GM21367 (cell line): Measurements from ENCODE around the gene SLC52A3.
"Not testable (repeated sequence)": the region's sequence is repeated elsewhere in the genome, so short reads cannot be mapped to it uniquely, and the experiment has no call there.

Experiments
- ATAC-seq: cut with Tn5 transposase; IDR thresholded peaks from one replicate; pipeline ENCODE4 v1.9.1; 2021; ENCODE audit not compliant: unreplicated experiment

SLC52A3 gene

DNA sequence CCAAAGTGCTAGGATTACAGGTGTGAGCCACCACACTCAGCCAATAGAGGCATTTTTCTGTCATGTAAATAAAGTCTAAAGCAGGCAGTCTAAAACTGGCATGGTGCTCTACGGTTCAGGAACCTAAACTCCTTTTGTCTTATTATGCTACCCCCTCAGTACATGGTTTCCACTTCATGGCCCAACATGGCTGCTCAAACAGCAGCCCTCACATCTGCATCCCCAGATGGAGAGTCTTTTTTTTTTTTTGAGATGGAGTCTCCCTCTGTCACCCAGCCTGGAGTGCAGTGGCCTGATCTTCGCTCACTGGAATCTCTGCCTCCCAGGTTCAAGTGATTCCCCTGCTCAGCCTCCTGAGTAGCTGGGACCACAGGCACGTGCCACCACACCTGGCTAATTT is 38.3 kb downstream of the SLC52A3 start:
- ATAC-seq = no peak

DNA sequence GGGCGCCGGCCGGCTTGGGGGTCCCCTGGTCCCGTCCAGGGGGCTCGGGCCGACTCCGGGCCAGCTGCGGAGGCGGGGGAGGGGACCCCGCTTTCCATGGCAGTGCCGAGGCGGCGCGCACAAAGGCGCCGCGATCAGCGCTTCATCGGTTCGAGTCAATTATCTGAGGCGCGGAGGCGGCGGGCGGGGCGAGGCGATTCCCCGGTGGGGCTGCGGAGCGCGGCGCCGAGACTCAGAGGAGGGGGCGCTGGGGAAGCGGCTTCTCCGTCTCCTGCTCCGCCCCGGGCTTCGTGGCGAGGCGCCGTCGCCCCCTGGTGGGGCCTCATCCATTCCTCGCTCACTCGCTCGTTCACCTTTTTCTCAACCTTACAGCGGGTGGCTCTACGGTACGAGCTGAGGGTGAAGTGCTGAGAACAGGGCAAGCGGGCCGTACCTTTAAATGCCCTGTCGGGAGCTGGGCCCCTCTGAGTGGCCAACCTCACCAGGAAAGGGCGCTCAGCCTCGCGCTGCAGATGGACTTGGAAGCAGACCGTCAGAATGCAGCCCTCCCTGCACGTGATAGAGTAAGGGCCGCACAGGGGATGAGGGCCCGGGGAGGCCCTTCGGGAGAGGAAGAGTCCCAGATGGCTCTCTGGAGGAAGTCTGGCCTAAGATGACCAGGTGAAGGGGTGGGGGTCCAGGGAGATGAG is 39.9 kb downstream of the SLC52A3 start:
- no peak for ATAC-seq

DNA sequence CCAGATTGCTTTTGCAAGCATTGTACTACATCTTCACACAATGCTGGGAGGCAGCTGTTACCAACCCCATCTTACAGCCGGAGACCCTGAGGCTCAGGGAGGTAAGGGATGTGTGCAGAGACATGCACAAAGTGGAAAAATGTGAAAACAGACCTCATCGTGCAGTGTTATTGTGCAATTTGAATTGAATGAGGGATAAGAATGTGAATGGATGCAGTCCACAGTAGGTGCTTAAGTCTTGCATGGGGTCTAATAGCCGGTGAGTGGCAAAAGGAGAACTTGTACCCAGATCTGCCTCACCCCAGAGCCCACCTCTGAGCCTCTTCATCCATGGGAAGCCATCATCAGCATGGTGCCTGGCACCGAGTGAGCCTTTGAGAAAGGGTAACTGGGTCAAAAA is 42.1 kb downstream of the SLC52A3 start:
- ATAC-seq = no peak

DNA sequence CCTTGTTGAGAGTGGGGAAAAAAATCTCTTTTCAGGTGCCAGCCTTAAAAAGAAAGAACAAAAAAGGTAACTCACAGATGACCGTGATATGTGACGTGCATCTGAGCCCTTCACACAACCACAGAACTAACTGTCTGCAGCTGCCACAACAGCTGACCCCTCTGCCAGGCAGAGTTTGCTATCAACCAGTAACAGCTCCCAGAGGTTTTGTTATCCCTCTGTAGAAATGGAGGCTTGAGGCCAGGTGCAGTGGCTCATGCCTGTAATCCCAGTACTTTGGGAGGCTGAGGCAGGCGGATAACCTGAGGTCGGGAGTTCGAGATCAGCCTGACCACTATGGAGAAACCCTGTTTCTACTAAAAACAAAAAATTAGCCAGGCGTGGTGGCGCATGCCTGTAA is 42.8 kb downstream of the SLC52A3 start:
- no peak for ATAC-seq

DNA sequence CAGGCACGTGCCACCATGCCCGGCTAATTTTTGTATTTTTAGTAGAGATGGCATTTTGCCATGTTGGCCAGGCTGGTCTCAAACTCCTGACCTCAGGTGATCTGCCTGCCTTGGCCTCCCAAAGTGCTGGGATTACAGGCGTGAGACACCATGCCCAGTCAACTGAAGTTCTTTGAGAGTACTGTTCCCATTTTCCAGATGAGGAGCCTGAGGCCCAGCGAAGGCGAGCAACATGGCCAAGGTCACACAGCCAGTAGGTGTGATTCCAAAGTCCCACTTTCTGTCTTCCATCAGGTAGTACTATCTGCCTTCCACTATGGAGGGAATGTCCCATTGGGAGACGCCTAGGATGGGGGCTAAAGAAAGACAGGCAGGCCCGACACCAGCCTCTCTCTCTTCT is 43.5 kb downstream of the SLC52A3 start:
- not testable (repeated sequence) for ATAC-seq

DNA sequence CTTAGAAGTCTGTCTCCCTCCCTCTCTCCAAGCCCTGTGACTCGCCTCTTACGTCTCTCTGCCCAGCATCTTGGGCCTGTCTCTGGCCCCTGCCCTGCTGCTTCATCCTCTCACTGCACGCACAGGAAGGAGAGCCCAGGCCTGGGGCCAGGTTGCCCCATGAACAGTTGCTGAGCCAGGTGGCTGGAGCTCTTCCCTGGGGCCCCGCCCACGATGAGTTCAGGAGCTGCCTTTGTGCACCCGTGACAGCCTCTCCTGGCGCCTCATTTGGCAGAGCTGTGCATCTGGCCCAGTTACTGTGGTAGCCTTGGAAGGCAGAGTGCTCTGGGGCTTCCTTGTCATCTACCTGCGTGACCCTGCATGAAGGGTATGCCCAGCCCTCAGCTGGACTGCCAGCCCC is 44.5 kb downstream of the SLC52A3 start:
- ATAC-seq = no peak

DNA sequence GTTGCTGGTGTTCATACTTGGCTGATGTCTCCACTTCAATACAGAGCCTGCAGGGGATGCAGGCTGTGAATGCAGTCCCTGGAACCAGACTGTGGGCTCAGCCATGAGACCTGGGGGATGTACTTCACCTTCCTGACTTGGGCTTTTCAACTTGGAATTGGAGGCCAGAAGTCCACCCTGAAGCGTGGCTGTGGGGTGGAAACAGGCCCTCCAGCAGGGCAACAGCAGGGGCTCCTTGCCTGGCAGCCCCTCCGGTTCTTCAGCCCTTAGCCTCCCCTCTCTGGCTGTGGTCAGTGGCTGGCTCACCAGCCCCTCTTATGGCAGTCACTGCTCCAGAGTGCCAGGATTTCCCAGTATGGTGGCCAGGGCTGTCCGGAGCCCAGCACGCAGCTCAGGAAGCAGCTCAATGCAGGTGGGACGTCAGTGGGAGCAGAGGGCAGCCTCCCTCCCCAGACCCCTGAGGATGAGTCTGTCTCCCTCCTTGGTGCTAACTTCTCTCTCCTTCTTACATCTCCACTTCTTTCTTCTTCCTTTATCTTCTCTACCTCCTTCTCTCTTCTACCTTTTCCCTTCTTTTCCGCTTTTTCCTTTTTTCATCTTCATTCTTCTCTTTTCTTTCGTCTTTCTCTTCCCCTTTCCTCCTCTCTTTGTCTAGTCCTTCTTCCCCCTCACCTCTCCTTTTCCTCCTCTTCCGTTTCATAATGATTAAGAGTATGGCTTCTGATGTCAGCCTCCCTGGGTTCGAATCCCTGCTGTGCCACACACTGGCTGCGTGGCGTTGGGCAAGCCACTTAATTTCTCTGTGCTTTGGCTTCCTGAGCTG is 45.3 kb downstream of the SLC52A3 start:
- ATAC-seq = no peak

DNA sequence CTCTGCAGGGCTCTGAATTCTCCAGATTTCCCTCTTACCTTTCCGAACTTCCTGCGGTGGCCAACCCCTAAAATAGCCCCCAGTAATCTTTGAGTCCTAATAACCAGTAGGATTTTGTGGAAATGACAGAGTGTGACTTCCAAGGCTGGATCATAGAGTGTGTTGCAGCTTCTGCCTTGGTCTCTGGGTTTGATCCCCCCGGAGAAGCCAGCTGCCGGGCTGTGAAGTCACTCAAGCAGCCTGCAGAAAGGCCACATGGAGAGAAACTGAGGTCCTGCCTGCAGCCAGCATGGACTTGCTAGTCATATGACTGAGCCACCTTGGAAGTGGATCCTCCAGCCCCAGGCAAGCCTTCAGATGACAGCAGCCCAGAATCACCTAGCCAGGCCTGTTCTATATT is 46.4 kb downstream of the SLC52A3 start:
- no peak for ATAC-seq

DNA sequence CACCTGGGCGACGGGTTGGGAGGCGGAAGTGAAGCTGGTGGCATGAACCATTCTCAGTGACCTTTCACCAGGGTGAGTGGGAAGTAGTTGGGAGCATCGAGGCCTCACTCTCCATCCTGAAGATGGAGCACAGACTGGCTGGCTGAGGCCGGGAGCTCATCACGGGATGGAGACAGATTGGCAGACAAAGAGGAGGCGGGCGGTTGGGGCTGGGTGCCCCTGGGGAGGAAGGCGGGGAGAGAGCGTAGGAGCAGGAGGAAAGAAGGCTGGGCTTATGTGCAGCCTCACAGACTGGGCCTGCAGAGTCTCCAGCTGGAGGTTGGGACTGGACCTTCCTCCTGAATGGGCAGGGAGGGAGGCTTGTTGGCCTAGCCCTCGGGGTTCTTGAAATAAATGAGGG is 48.5 kb downstream of the SLC52A3 start:
- no peak for ATAC-seq

DNA sequence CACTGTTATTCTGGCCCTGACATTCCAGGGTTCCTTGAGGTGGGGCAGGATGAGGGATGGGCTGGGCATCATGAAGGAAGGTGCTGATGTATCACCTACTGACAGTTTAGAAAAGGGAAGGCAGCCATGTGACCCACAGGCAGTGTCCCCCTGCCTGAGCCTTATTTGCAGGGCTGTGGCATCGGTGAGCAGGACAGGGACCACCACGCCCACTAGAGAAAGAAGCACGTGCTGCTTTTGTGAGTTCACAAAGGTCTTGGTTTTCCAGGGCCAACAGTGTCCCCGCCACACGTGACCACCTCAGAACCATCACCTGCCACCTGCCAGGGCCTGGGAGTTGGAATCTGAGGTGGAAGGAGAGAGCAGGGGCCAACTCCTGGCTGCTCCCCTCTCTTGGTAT is 49.2 kb downstream of the SLC52A3 start:
- ATAC-seq = no peak

DNA sequence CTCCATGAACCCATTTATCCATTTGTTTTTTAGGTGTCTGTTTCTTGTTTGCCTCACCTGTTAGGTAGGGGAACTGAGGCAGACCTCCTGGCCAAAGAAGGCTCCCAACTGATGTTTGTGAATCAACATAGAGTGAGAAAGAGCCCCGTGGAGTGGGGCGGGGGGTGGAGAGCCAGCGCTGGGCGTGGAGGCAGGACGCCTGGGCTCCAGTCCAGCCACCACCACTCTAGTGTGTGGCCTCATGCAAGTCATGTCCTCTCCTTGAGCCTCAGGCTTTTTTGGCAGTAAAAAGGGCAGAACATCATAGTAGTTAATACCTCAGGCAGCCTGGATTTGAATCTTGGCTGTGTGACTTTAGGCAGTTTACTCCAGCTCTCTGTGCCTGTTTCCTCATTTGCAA is 50.5 kb downstream of the SLC52A3 start:
- ATAC-seq = no peak

DNA sequence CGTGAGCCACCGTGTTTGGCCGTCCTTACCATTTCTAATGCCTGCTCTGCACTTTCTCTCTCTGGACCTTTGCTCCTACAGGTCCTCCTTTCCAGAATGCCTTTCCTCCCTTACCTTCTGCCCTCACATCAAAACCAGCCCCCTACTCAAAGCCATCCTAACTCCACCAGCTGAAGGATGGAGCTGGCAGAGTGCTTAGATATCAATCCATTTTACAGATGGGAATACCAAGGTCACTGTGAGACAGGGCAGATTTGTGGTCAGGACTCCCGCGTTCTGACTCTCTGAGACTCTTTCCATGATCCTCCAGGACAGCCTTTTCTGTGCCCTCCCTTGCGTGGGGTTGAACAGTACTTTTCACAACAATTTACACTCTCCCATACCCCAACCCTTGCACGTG is 51.0 kb downstream of the SLC52A3 start:
- no peak for ATAC-seq

DNA sequence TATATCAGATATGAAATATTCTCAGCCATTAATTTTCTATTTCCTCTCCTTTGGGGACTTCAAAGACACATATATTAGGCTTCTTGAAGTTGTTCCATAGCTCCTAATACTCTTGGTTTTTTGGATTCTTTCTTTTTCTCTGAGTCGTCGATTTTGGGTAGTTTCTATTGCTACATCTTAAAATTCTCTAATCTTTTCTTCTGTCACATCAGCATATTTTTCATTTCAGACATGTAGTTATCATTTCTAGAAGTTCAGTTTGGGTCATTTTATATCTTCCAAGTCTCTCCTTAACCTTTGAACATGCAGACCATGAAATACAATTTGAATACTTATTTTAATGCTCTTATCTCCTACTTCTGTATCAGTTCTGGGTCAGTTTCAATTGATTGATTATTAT is 53.8 kb downstream of the SLC52A3 start:
- ATAC-seq = no peak

DNA sequence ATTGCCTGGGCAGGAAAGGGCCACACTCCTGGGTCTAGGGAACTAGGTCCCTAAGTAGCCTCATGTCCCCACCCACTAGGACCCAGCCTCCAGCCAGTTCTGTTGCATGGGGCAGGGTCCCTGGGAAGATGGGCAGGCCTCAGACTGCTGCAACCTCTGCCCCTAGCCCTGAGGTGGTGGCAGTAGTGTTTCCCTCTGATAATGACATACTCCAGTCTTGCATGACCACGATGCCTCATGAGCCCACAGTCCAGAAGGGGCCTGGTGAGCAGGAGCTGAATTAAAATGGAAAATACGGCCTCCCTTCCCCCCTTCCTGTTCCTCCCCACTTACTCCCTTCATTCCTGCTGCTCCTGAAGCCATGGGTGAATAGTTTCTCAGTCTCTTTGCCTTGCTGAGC is 56.7 kb downstream of the SLC52A3 start:
- ATAC-seq = no peak

DNA sequence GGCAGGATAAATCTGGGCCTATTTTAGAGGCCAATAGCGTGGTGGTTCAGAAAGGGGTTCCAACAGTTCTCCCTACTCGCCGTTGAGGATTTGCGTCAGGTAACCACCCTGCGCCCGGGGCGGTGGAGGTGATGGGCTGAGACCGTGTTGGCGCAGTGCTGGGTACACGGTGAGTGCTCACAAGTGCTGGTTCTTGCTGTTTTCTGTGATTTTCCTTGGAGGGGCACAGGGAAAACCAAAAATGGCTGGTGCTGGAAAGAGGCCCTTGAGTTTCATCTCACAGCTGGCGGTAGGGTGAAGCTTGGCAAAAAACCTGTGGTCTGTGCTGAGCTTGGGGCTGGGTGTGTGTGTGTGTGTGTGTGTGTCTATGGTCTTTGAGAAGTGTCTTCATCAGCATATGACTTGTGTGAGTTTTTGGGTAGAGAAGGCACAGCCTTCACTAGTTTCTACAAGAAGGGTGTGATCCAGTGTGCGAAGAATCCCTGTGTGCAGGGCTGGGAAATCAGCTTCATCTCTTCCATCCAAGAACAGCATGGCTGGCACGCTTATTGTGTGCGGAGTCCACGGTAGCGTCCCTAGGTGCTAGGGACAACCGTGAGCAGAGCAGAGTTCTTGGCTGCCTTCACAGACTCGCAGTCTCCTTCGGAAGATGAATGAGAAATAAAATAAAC is 57.4 kb downstream of the SLC52A3 start:
- no peak for ATAC-seq
